HG03045 (cell line): ENCODE measurements around the gene TRIM14.
"Not testable (repeated sequence)": the region's sequence is repeated elsewhere in the genome, so short reads cannot be mapped to it uniquely, and the experiment has no call there.

ENCODE experiments used
- ATAC-seq: cut with Tn5 transposase; IDR thresholded peaks from one replicate; pipeline ENCODE4 v1.9.1; 2021; ENCODE audit warnings: mild to moderate bottlenecking, moderate library complexity; ENCODE audit not compliant: unreplicated experiment

Gene TRIM14

GRCh38 chr9:98083566-98084183 is 35.3 kb downstream of the TRIM14 start:
- no peak for ATAC-seq

GRCh38 chr9:98083061-98083501 is 35.9 kb downstream of the TRIM14 start:
- no peak for ATAC-seq

GRCh38 chr9:98081477-98082219 is 37.4 kb downstream of the TRIM14 start:
- no peak for ATAC-seq

DNA sequence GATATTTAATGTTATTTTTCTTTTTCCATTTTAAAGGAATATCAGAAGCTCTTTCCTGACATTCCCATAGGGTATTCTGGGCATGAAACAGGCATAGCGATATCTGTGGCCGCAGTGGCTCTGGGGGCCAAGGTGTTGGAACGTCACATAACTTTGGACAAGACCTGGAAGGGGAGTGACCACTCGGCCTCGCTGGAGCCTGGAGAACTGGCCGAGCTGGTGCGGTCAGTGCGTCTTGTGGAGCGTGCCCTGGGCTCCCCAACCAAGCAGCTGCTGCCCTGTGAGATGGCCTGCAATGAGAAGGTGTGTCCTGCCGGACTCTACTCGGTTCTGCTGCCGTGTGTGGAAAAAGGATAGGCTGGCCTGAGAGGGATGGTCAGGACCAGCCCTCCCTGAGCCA is 38.2 kb downstream of the TRIM14 start:
- ATAC-seq: no peak

- no peak for ATAC-seq
Observed at GRCh38 chr9:98080326-98080725, 38.7 kb downstream of the TRIM14 start.

DNA sequence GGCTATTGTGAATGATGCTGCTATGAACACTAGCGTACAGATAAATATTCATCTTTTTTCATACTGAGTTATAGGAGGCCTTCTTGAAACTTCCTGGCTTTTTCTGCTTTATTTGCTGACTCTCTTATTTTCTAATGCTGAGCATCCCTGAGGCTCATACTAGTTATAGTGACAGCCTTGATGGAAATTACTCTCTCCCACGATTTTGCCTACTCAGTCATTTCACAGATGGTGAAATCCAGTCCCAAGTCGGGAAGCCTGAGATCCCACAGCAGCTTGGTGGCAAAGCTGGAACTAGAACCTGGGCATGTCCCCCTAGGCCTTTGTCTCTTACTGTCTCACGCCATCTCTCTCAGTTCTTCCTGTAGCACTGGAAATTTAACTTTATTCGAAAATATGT is 40.1 kb downstream of the TRIM14 start:
- no peak for ATAC-seq

GRCh38 chr9:98076514-98076890 is 42.5 kb downstream of the TRIM14 start:
- ATAC-seq: not testable (repeated sequence)

DNA sequence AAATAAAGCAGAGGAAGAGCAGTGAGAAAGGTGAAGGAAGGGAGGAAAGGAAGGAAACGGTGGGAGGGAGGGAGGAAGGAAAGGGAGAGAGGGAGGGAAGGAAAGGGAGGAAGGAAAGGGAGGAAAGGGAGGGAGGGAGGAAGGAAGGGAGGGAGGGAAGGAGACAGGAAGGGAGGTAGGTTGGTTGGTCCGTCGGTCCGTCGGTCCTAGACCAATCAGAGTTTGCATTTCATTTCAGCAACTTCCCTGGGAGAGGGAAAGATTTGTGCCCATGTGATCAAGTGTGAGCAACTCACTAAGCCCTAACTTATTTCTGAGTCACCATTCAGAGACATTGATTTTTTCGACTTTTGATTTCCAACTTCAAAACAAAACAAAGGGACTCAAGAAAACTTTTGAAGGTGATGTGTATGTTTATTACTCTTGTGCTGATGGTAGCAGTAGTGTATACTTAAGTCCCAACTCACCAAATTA is 43.7 kb downstream of the TRIM14 start:
- no peak for ATAC-seq

DNA sequence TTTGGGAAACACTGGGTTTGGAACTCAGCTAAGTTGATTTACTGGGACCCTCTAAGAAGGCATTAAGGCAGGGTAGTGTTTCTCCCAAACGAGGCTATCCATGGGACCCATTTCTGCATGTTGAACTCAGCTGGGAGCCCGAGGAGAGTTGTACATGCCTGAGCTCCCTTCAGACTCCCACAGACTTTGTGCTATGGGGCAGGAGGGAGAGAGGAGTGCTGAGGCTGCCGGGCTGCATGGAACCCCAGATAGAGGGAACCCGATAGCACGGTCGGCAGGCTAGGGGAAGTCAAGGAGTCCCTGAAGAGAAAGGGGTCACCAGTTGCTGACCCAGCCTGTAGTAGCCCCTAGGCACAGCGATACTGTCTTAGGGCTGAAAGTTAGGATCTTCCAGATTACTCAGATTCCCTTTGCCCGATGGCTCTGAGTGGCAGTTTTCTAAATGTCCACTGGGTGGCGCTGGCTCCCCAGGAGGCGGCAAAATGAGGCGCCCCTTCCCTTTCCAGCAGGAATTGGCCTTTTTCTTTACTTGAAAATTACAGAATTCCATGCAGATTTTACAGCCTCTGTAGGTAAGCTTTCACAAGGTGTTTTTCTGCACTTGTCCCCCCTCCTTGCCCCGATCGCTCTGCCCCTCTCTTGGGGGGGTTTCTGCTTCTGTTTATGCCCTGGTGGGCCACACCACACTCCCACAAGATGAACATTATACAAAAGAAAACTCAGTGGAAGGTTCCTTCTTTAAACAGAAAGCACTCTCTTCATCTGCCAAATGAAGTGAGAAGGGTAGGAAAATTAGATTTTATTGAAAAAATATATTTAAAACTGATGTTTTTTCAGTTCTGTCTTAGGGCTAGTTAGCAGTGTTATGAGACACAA is 44.7 kb downstream of the TRIM14 start:
- no peak for ATAC-seq

- no peak for ATAC-seq
Observed at GRCh38 chr9:98071737-98072136, 47.3 kb downstream of the TRIM14 start.

- ATAC-seq: no peak
Observed at GRCh38 chr9:98070704-98071103, 48.3 kb downstream of the TRIM14 start.

- no peak for ATAC-seq
Observed at GRCh38 chr9:98069551-98069950, 49.5 kb downstream of the TRIM14 start.

DNA sequence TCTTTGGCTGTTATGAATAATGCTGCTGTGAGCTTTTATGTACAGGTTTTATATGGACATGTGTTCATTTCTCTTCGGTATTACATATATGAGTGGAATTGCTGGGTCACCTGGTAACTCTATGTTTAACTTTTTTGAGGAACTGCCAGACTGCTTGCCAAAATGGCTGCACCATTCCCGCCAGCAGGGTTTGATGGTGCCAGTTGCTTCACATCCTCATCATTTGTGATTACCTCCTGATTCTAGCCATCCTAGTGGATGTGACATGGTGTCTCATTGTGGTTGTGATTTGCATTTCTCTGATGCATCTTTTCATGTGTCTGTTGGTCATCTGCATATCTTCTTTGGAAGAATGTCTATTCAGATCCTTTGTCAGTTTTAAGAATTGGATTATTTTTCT is 51.8 kb downstream of the TRIM14 start:
- no peak for ATAC-seq

GRCh38 chr9:98066235-98066634 is 52.8 kb downstream of the TRIM14 start:
- no peak for ATAC-seq

DNA sequence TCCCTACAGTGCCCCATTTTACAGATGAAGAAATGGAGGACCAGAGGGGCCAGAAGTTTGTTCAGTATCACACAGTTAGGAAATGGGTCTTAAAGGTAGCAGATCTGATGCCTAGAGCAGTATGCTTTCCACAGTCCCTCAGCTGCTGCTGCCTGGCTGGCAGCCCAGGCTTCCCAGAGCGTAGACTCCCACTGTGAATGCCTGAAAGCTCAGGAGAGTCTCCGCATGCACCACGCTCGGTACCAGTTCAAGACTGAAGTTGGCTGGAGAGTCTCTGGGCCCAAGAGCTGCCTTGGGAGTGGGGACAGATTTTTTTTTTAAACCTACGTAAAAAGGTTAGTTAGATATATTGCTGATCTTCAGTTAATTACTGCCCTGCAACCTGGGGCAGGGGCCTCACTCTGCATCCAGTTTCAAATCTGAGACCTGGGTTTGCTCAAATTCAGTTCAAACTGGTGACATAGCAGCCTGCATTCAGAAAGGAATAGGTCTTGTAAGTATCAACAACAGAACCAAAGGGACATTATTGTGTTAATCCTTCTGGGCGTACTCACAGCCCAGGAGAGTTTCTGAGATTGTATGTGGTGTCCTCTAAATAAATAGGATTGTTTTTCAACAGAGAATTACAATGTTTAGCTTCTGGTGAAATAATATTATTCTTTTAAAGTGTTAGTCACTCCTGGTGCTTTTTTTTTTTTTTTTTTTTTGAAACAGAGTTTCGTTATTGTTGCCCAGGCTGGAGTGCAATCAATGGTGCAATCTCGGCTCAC is 54.2 kb downstream of the TRIM14 start:
- ATAC-seq: no peak

DNA sequence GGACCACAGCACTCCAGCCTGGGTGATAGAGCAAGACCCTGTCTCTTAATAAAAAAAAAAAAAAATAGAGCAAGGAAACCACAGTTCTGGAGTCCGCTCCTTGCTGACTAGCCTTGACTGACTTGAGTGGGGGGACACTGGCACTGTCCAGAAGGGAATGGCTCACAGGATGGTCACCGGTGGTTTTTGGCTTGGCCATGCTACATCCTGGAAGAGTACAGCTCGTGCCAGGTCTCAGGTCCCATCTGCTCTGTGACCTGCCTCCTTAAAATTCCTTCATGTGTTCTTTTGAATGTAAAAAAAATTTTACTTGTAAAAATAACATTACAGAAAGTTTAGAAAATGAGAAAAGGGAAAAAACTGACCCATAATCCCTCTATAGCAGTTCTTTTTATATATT is 56.9 kb downstream of the TRIM14 start:
- ATAC-seq: no peak

GRCh38 chr9:98057138-98057799 is 61.8 kb downstream of the TRIM14 start:
- ATAC-seq: no peak

DNA sequence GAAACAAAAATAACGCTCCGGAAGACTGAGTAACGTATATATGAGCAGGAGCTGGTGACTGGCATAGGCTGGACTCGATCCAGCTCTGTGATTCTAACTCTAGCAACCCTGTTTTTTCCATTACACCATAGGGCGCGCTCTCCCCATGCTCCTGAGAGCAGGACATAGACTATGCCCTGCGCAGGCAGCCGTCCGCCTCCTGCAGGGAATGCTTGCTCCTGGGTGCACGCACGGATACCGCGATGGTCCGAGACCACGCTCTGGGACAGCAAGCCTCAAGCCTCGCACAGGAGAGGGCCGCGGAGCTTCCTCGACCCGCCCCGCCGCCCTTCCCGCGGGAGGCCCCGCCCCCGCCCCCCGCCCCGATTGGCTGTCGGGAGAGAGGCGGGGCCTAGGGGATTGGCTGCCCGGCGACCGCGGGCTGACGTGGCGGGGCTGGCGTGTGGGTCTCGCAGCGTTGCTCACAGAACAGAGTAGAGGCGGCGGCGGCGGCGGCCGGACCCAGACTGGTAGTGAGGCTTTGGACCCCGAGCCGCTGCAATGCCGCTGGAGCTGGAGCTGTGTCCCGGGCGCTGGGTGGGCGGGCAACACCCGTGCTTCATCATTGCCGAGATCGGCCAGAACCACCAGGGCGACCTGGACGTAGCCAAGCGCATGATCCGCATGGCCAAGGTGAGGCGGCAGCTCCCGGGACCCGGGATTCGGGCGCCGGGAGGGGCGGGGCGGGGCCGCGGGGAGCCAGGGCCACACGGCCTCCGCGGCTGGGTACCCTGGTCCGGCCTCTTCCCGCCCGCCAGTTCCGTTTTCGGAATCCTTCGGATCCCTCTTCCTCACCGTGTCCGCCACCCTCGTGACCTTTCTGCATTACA is 62.5 kb downstream of the TRIM14 start, which contains the start of gene NANS:
Gene NANS, plus strand, starts transcription at position 464 of the 869 bp plus-strand sequence. Its CDS starts 77 bp downstream, at position 541.
- peak; percentile 97 for ATAC-seq

DNA sequence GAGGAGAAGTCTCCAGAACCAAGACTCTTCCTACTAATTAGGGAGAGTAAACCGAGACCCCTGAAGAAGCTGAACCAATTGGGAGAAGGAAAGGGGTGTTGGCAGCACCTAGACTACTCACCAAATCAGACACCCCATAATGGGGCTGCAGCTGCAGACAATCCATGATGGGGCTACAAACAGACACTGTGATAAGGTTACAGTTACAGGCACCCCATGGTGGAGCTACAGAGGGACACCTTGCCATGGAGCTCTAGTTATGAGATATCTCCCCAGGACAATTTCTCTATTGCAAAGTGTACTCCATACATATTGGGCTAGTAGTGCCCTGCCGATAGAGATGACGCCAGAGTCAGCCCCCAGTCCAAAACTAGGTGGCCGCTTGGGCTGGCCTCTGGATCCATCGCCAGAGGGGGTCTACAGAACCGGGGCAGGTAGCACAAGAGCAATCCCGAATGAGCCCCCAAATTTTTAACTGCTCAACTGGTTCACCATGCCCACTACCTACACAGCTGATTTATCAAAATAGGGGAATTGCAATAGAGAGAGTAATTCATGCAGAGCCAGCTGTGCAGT is 64.6 kb downstream of the TRIM14 start:
- no peak for ATAC-seq
